Measurements from ENCODE around the gene TMEM131. TPM values are rescaled to one million over a fixed set of nuclear protein-coding genes. Genes with fewer than 3 reads are reported as not detected.

Gene TMEM131
- total RNA-seq, 4 donors from 2014 or later = 78.4 to 86.4 (median 80.5) TPM

GRCh38 chr2:97967931-97968627 is 27.7 kb downstream of the TMEM131 start:
- 77 to 84% methylated on average over 6 to 7 of the region's 7 CpGs for WGBS, 2 donors (ENCODE audit: low coverage in 1 of 2)
- Histone ChIP-seq H3K27me3 (no peaks in the 10 kb centered on the region), H3K27ac (peak overlapping the region in 2 of 4 donors; percentile 14 to 84), H3K4me1 (peaks cover 26 to 84% (median 57%) of the 10 kb centered on the region in 4 donors), H3K36me3 (no peaks in the 10 kb centered on the region), H3K4me3 (no peak overlapping the region), H3K9me3 (peaks cover 0 to 5% of the 10 kb centered on the region in 2 donors)
- TF ChIP-seq POLR2AphosphoS5 (IDR thresholded peaks at IDR 0.05) (no peak), POLR2A (IDR thresholded peaks at IDR 0.05) (no peak), EP300 (IDR thresholded peaks at IDR 0.05; ENCODE audit: low read depth) (no peak), CTCF (IDR thresholded peaks at IDR 0.05) (no peak)
- intact Hi-C loops (cut with DNase I; ENCODE audit: low total_unique reads) = no loop called here
- in situ Hi-C loops (cut with MboI; ENCODE audit: low pct_ligation_motif_present in 1 of 4, low pct_unique_long_range_greater_than_20kb in 1 of 4, low sequenced_read_pairs in 3 of 4) = no loop called here
- no peak for DNase-seq

DNA sequence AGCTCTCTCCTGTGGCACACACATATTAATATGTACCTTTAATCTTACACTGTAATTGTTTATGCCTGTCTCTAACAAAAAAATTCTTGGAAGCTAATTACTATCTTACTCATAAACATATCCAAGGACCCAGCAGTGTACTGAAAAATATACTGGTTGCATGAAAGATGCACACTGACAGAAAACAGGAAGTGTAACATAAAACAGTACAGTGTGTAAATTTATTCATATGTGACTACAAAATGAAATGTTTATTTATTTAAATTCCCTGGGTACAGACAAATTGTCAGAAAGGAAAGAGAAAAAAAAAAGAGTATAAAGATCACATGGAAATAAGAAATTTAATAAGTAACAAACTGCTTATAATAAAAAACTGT is 28.5 kb downstream of the TMEM131 start:
- Histone ChIP-seq H3K36me3 (no peaks in the 10 kb centered on the region), H3K27me3 (no peaks in the 10 kb centered on the region), H3K4me1 (peaks cover 26 to 93% (median 59%) of the 10 kb centered on the region in 4 donors), H3K27ac (peak overlapping the region; percentile 67 to 84 (median 80)), H3K9me3 (no peaks in the 10 kb centered on the region), H3K4me3 (no peak overlapping the region)
- intact Hi-C loops (cut with DNase I; ENCODE audit: low total_unique reads) = no loop called here
- in situ Hi-C loops (cut with MboI; ENCODE audit: low pct_ligation_motif_present in 1 of 4, low pct_unique_long_range_greater_than_20kb in 1 of 4, low sequenced_read_pairs in 3 of 4) = no loop called here
- TF ChIP-seq EP300 (IDR thresholded peaks at IDR 0.05; ENCODE audit: low read depth) (no peak), POLR2A (IDR thresholded peaks at IDR 0.05) (no peak), POLR2AphosphoS5 (IDR thresholded peaks at IDR 0.05) (no peak), CTCF (IDR thresholded peaks at IDR 0.05) (no peak)
- DNase-seq = no peak

GRCh38 chr2:97966545-97967215 is 29.1 kb downstream of the TMEM131 start:
- Histone ChIP-seq H3K4me3 (no peak overlapping the region), H3K4me1 (peaks cover 26 to 98% (median 59%) of the 10 kb centered on the region in 4 donors), H3K36me3 (no peaks in the 10 kb centered on the region), H3K27me3 (no peaks in the 10 kb centered on the region), H3K27ac (peak overlapping the region; percentile 67 to 84 (median 80)), H3K9me3 (no peaks in the 10 kb centered on the region)
- WGBS, 2 donors (ENCODE audit: low coverage in 1 of 2) = 46% methylated on average over 3 of the region's 3 CpGs; no CpG with 5 or more reads in 1 of the 2 donors
- no peak for DNase-seq
- TF ChIP-seq CTCF (IDR thresholded peaks at IDR 0.05) = no peak
- peak in 1 of 3 donors; percentile 6 for TF ChIP-seq POLR2AphosphoS5 (IDR thresholded peaks at IDR 0.05)
- intact Hi-C loops (cut with DNase I; ENCODE audit: low total_unique reads) (no loop called here), in situ Hi-C loops (cut with MboI; ENCODE audit: low pct_ligation_motif_present in 1 of 4, low pct_unique_long_range_greater_than_20kb in 1 of 4, low sequenced_read_pairs in 3 of 4) (no loop called here)

GRCh38 chr2:97965116-97965515 is 30.6 kb downstream of the TMEM131 start:
- Histone ChIP-seq H3K36me3 (no peaks in the 10 kb centered on the region), H3K4me3 (peak overlapping the region in 3 of 4 donors; percentile 5 to 29 (median 16)), H3K27me3 (no peaks in the 10 kb centered on the region), H3K4me1 (peaks cover 22 to 86% (median 49%) of the 10 kb centered on the region in 4 donors), H3K27ac (peak overlapping the region; percentile 67 to 84 (median 80)), H3K9me3 (no peaks in the 10 kb centered on the region)
- whole genome bisulfite sequencing, 2 donors (ENCODE audit: low coverage in 1 of 2) = 45 to 59% methylated on average over 12 of the region's 12 CpGs
- DNase-seq = peak; percentile 52
- intact Hi-C loops (cut with DNase I; ENCODE audit: low total_unique reads) = no loop called here
- in situ Hi-C loops (cut with MboI; ENCODE audit: low pct_ligation_motif_present in 1 of 4, low pct_unique_long_range_greater_than_20kb in 1 of 4, low sequenced_read_pairs in 3 of 4) = no loop called here
- TF ChIP-seq CTCF (IDR thresholded peaks at IDR 0.05) (no peak), POLR2AphosphoS5 (IDR thresholded peaks at IDR 0.05) (peak in 2 of 3 donors; percentile 11 to 39)

Measured in transverse colon (tissue), 4 donors.